ENCODE measurements around the gene LRRC3.

GRCh38 chr21:44480200-44481053, 25.1 kb downstream of the LRRC3 start:
- no peak for TF ChIP-seq CTCF (IDR thresholded peaks at IDR 0.05)
- no peak for TF ChIP-seq NFYB (CRISPR knock-in tag; conservative IDR thresholded peaks at IDR 0.05; ENCODE audit: low read depth)
- no peak for TF ChIP-seq IRF2 (CRISPR knock-in tag; IDR thresholded peaks at IDR 0.05; ENCODE audit: borderline replicate concordance, low read depth)
- TF ChIP-seq JUN (CRISPR knock-in tag; IDR thresholded peaks at IDR 0.05), result no peak
